Peyer's patch (tissue), 4 donors: ENCODE measurements around the gene NEURL2.

Experiments
- POLR2A ChIP-seq, 2 donors: fragments of 450-650 bp; IDR thresholded peaks; one replicate each; pipeline ENCODE4 v1.5.1; 2017; ENCODE audit warnings: antibody characterized with exemption in 2 of 2, mild to moderate bottlenecking in 2 of 2, moderate library complexity in 2 of 2
- TF ChIP-seq, protein P1 (sequence below), 6 experiments: fragments of 450-650 bp in 4 of 6; fragments of 200-600 bp in 2 of 6; sonication (generic) in 1 of 6; IDR thresholded peaks; one replicate each; pipeline ENCODE4 v1.5.1; 2017 to 2019; ENCODE audit warnings: antibody characterized with exemption in 6 of 6, mild to moderate bottlenecking in 3 of 6, moderate library complexity in 1 of 6

DNA sequence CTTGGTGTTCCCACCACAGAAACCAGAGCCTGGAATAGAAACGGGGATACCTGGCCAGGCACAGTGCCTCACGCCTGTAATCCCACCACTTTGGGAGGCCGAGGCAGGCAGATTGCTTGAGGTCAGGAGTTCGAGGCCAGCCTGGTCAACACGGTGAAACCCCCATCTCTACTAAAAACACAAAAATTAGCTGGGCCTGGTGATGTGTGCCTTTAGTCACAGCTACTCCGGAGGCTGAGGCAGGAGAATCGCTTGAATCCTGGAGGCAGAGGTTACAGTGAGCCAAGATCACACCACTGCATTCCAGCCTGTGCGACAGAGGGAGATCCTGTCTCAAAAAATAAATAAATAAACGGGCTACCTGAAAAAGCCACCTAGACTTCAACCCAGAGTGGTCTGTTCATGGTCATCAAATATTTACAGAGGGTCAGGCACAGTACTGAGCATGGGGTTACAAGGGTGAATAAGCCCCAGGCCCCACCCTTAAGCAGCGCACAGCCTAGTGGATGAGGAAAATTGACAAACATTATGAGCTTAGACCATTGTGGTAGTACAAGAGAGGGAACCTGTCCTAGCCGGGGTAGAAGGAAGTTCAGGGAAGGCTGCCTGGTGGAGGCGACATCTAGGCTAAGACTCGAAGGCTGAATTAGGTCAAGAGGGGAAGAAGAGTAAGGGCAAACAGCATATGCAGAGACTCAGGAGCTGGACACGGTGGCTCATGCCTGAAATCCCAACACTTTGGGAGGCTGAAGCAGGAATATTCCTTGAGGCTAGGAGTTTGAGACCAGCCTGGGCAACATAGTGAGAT is 36.3 kb upstream of the NEURL2 start:
- no peak for TF ChIP-seq POLR2A (IDR thresholded peaks at IDR 0.05)
- TF ChIP-seq, protein P1, sequence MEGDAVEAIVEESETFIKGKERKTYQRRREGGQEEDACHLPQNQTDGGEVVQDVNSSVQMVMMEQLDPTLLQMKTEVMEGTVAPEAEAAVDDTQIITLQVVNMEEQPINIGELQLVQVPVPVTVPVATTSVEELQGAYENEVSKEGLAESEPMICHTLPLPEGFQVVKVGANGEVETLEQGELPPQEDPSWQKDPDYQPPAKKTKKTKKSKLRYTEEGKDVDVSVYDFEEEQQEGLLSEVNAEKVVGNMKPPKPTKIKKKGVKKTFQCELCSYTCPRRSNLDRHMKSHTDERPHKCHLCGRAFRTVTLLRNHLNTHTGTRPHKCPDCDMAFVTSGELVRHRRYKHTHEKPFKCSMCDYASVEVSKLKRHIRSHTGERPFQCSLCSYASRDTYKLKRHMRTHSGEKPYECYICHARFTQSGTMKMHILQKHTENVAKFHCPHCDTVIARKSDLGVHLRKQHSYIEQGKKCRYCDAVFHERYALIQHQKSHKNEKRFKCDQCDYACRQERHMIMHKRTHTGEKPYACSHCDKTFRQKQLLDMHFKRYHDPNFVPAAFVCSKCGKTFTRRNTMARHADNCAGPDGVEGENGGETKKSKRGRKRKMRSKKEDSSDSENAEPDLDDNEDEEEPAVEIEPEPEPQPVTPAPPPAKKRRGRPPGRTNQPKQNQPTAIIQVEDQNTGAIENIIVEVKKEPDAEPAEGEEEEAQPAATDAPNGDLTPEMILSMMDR (IDR thresholded peaks at IDR 0.05) = no peak
